HL-60/S4 (cell line): ENCODE measurements around the gene SMS.
"Not testable (repeated sequence)": the region's sequence is repeated elsewhere in the genome, so short reads cannot be mapped to it uniquely, and the experiment has no call there.

Source experiments
- in situ Hi-C: fragments of 300-500 bp; cut with MboI; formaldehyde crosslinking; loops from 2 replicates; pipeline ENCODE4 v1.14.3; 2022; ENCODE audit warnings: low sequenced_read_pairs

SMS gene

DNA sequence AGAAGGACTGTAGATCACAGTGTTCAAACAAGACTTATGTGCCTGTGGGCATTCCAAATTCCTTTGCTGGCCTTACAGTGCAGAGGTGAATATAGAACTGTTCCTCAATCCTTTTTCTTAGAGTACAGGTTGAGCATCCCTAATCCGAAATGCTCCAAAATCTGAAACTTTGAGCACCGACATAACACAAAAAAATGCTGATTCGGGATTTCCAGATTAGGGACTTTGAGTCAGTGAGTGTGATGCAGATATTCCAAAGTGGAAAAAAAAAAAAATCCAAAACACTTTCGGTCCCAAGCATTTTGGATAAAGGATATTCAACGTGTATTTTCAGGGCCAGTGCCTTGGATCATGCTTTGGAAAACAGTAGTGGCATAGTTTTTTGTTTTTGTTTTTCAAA, 9.2 kb downstream of the SMS start:
- in situ Hi-C loops, result no loop called here

DNA sequence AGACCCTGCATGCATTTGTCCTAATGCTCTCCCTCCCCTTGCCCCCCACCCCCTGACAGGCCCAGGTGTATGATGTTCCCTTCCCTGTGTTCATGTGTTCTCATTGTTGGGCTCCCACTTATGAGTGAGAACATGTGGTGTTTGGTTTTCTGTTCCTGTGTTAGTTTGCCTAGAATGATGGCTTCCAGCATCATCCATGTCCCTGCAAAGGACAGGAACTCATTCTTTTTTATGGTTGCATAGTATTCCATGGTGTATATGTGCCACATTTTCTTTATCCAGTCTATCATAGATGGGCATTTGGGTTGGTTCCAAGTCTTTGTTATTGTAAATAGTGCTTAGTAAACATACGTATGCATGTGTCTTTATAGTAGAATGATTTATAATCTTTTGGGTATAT, 10.0 kb downstream of the SMS start:
- in situ Hi-C loops, result not testable (repeated sequence)

DNA sequence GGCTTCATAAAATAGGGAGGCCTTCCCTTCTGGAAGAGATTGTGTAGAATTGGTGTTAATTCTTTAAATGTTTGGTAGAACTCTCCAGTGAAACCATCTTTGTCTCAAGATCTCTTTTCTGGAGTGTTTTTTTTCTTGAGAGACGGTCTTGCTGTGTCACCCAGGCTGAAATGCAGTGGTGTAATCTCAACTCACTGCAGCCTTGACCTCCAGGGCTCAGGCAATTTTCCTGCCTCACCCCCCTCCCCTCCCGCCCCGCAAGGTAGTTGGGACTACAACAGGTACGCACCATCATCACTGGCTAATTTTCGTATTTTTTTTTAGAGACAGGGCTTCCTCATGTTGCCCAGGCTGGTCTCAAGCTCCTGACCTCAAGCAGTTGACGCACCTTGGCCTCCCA, 12.1 kb downstream of the SMS start:
- in situ Hi-C loops, result no loop called here

DNA sequence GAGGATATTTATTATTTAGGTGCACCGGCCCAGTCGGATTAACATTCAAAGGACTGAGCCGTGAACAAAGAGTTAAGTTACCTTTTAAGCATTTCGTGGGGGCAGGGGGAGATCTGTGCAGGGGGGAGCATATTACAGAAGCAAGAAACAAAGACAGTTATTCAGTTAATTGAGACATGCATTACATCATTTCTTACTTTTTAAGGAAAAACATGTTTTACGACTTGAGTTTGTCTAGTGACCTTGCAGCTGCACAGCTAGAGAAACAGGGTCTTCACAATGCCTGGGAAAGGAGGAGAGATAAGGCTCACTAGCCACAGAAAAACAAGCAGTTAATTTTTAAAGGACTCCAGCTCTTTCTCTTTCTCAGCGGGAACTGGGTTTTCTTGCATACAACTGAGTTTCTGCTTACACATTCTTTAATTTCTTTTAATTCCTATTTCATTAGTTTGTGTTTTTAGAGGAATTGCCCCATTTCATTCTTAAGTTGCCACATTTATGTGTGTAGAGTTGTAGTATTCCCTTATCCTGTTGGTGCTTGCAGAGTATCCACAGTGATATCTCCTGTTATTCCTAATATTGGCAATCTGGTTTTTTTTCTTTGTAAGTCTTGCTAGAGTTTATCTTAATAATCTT, 12.8 kb downstream of the SMS start:
- in situ Hi-C loops, result not testable (repeated sequence)

DNA sequence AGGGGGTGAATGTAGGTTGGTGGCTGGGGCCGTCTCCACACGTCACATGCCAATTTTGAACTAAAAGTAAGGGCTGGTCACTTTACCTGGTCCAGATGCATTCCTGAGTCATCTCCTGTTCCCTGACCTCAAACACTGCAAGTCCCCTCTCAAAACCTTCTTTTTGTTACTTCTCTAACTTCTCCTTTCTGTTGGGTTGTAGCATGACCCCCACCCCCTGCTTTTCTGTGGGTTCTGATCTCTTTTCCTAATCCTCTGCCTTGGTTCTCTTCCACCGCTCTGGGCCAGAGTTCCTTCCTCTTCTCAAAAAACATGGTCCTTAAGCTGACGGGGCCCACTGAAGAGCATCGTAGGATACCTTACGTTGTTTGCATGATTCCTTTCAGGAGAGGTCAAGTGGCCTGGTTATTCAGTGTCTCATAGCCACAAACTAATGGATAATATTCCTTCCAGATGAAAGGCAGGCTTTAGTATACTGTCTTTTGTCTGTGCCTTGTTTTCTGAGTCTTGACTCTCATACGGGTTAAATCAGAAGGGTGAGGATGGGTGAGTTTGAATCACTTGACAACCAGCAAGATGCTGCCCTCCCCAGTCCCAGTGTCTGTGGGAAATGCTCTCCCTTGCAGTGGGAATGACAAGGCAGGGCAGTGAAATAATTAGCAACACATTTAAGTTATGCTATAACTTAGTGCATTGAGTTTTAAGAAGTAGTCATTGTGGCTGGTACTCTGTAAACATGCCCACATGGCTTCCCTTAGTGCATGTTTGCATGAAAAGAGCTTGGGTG, 15.1 kb downstream of the SMS start:
- in situ Hi-C loops, result no loop called here

DNA sequence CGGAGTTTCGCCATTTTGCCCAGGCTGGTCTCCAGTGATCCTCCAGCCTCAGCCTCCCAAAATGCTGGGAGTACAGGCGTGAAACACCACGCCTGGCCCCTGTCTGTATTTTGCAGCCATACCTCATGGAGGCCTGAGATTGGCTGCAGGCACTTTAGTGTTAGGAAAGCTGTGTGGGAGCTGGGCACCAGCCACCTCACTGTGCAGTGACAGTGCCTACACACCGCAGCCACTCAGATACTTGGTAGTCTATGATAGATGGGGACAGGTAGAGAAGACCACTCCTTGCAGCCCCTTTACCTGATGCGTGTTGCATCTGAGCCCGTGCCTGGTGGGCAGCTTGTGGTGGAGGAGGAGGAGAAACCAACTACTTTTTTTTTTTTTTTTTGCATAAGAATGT, 16.3 kb downstream of the SMS start:
- in situ Hi-C loops, result no loop called here

DNA sequence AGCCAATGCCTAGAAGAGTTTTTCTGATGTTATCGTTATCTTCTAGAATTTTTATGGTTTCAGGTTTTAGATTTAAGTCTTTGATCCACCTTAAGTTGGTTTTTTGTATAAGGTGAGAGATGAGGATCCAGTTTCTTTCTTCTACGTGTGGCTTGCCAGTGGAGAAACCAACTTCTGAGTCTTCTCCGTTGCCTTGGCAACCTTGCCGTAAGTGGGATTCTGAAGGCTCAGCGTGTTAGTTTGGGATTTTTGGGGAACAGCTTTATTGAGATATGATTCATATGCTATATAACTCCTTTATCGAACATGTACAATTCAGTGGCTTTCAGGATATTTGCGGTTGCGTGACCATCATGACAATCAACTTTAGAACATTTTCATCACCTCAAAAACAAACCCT, 17.7 kb downstream of the SMS start:
- in situ Hi-C loops, result no loop called here

DNA sequence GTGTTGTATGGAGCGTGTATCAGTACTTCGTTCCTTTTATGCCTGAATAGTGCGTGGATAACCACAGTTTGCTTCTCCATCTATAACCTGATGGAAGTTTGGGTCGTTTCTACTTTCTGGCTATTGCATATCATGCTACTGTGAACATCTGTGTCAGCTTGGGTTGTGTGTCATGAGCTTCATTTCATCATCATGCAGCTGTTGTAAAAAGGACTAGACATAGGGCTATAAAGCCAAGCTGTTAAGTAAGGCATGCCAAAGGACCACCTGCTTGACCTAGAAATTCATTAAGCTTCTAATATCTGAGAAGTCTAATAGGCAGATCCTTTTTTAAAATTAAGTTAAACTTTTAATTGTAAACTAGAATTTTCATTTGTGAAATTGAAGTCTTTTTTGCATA, 18.4 kb downstream of the SMS start:
- in situ Hi-C loops, result no loop called here

DNA sequence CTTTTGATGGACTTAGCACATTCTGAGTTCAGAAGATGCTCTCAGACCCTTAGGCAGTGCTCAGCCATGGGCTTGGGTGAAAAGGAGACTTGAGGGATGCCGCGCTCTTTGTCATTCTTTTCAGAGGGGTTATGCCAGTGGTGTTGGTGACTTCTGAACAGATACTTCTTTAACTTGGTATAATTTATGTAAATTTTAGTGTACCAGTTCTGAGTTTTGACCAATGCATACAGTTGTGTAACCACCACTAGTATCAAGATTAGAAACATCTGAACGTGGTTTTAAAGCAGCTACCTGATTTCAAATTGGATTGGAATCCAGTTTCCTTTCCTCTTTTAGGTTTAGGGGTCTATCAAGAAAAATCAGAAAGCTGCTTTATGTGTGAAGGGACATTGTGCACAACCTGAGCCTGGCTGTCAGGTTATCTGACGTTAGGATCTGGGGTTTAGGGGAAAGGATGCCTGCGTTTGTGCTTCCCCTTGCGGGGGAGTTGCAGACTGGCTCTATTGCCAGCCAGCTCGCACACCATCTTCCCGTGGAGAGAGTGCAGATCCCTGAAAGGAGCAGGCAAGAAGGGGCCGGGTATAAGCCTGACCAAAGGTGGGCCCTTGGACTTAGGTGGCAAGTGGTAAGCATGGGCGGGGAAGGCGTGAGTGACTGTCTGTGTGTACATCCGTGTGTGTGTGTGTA, 19.0 kb downstream of the SMS start:
- in situ Hi-C loops, result no loop called here

DNA sequence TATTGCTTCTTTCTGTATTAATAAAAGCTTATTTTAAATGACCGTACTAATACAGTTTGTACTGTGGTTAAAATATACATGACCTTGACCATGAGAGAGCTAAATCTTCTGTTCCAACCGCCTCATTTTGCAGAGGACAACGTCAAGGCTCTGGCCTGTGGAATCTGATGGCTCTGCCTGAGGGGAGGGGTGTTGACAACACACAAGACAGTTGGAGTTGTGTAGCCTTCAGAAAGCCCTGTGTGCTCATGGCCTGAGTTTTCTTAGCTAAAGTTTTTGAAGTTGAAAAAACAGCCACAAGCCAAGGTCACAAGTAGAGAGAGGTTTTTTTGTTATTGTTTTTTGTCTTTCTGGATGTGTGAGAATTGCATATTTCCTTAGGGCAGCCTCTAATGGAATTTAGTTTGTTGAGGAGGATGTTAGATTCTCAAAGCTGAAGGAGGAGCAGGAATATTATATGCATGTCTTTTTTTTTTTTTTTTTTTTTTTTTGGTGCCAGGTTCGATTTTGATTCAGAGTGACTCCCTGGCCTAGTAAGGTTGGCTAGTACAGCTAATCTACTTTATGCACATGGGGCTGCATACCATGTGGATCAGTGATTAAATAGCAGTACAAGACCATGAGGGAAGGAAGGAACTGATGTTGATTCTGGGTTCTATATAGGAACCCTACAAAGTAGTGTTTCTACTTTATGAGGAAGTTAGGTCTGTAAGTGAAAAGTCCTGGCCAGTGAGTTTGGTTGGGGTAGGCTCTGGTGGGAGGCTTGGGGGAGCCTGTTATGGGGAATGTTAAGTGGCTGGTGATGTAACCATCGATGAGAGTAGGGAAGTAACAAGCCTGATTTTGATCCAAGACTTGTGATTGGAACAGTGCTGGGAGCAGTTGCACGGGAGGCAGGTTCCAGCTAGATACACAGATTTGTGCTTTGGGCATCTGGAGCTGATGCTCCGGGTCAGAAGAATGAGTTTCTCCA, 20.3 kb downstream of the SMS start:
- in situ Hi-C loops, result no loop called here

DNA sequence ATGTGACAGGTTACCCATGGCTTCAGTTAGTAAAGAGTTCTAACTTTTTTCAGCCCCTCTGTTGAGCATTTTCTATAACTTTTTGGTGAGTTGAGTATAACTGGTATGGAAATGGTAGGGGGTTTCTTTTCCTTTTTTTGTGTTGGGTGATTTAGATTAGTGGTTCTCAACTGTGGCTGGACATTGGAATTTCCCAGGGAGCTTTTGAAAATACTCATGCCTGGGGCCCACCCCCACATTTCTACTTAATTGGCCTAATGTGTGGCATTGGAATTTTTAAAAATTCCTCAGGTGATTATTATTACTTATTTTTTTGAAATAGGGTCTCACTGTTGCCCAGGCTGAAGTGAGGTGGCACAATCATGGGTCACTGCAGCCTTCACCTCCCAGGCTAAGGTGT, 21.9 kb downstream of the SMS start:
- in situ Hi-C loops, result no loop called here

DNA sequence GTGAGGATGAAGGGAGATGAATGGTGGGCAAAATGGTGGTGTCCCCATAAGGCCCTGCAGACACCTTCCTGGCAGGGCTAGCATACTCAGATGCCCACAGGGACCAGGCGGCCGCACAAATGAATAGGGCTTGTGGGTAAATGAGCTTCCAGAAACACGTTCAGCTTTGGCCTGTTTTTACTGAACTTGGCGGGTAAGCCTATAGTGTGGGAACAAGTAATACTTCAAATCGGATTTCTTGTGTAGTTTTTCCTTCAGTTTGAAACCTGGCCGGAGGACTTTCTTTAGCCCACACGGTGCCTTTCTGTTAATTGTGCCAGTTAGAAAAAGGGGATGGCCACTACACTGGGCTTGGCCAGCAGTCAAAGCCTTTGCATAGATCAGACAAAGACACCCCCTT, 22.8 kb downstream of the SMS start:
- in situ Hi-C loops, result no loop called here

DNA sequence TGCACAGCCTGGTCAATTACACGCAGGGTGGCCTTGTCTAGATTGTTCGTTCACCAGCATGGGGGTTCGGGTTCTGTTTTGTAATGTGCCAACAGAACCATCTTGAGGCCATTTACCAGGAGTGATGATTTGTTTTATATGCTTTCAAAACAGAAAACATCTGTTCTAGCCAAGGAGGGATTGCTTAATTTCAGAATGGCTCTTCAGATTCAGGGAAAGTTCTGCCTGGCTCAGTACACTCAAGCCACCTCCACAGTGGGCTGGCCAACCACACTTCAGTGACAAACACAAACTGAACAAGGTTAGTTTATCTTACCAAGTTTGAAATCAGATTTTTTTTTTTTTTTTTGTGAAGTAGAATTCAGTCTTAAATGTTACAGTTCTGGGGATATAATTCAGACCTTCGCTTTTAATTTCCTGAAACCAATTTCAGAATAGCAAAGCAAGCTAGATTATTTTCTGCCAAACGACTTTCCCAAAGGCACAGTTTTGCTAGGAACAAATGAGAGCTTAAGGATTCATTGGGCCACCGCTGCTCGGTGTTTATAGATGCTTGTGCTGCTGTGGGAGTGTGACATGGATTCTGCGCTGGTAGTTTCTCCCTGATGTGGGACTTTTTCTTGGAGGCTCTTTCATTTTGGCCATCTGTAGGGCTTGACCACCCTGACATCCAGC, 23.4 kb downstream of the SMS start:
- in situ Hi-C loops, result no loop called here

DNA sequence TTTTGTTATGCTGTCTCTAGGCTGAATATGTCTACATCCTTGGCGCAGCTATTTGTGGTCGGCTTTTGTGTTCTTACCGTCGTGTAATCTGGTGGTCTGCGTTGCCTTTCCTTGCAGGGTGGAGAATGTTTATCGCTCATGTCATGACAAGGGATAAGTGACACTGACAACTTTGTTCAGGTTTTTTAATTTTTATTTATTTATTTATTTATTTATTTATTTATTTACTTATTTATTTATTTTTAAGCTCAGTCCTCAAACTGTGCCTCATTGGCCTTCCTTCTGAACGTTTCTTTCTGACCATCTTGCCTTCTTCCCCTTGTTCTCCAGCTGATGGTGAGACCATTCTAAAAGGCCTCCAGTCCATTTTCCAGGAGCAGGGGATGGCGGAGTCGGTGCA, 26.4 kb downstream of the SMS start:
- in situ Hi-C loops, result no loop called here

DNA sequence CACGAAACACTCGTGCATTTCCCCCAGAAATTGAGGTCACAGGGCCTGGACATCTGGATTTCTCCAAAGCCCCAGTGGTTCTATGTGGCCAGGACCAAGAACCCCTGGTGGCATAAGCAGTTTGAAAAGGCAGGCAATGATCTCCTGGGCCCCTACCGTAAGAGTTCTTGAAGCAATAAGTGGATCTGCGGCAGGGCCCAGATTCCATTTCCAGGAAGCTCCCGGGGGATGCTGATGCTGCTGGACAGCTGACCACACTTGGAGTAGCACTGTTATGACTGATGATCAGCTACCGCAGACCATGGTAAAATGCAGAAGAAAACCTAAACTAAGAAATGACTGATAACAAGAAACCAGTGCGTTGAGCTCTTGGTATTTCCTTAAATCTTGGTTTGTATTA, 27.8 kb downstream of the SMS start:
- in situ Hi-C loops, result no loop called here

DNA sequence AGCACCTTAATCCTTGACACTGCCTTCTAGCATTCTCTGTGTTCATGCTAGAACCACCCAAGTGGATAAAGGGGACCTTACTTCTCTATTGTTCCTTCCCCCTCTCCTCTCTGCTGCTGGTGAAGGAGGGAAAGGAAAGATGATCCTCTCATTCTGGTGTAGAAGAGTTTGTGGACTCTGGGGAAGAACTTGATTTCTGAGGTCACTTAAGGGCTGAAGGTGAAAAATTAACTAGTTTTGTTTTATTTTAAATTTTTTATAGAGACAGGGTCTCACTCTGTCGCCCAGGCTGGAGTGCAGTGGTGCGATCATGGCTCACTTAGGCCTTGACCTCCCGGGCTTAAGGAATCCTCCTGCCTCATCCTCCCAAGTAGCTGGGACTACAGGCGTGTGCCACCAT, 29.8 kb downstream of the SMS start:
- in situ Hi-C loops, result no loop called here

DNA sequence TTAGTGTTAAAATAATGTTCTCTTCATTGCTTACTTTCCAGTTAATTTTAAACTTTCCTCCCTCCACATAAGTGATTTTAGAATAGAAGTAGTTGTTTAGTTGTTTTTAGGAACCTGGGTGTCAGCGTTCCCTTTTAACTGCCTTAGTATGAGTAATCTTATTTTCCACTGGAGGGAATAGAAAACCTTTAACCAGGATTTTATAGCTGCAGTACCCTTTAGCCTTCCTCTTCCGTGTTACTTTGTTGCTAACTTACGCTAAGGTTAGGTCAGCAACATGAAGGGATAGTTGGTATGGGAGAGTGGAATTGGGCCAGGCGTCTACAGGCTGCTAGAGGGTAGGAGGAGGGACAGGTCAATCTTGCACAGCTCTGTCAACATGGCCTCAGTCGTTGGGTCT, 31.5 kb downstream of the SMS start:
- in situ Hi-C loops, result no loop called here

DNA sequence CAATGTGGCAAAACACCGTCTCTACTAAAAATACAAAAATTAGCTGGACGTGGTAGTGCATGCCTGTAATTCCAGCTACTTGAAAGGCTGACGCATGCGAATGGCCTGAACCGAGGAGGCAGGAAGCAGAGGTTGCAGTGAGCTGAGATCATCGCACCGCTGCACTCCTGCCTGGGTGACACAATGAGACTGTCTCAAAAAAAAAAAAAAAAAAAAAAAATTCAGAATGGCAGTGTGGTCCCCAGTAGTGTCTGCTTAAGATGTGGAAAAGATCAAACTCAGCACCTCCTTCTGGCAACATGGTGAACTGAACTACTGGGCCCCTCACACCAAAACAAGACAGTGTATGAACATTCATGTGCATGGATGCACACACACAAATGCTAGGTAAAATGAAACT, 32.2 kb downstream of the SMS start:
- in situ Hi-C loops, result no loop called here

DNA sequence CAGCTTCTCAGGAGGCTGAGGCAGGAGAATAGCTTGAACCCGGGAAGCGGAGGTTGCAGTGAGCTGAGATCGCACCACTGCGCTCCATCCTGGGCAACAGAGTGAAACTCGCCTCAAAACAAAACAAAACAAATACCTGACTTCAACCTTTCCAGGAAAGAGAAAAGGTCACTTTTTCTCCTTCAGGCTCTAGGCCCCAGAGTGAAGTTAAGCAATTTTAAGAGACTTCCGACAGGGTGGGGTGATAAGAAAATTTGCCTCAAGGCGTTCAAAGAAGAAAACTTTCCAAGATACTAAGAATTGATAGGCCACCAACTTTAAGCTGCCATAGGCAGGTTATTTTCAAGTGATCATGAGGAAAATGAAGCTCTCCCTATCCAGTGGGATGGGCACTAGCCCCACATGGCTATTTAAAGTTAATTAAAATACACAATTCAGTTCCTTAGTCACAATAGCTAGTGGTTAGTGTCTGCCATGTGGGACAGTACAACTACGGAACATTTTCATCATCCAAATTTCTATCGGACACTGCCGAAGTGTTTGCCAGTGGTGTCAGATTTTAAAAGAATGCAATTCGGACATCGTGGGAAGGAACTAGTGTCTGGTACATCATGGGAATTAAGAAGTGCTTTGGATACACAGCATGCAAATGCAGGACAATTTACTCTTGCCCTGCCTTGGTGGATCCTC, 33.0 kb downstream of the SMS start:
- in situ Hi-C loops, result no loop called here

DNA sequence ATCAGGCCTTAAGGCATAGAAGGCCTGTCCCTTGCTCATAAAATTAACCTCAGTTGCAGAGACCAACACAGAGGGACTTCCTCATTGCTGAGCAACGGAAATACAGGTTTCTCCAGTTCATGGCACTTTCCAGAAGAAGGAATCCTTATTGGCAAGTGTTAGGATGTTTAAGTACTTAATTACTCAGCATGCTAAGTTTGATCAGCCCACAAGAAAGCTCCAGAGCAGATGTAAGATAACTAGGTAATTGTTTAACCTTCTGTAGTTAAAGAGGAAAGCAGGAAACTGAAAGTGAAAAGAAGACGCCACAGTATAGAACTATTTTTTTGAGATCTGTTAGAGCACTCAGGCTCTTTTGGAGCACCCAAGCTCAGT, 33.5 kb downstream of the SMS start:
- in situ Hi-C loops, result no loop called here
